OCI-LY1 (cell line): ENCODE data around the gene MTMR2.

Experiments used
- H2AFZ ChIP-seq: fragments of 200-600 bp; sonication (generic), shearing (Covaris generic); 2 replicates; pipeline ENCODE4 v1.6.0; 2014; ENCODE audit warnings: antibody characterized with exemption, mild to moderate bottlenecking, low read length
- H3F3A ChIP-seq: fragments of 200-600 bp; sonication (generic), shearing (Covaris generic); 2 replicates; pipeline ENCODE4 v1.6.0; 2014; ENCODE audit warnings: mild to moderate bottlenecking, antibody characterized with exemption, low read length, moderate library complexity; ENCODE audit not compliant: insufficient read depth
- H3K27ac ChIP-seq: fragments of 200-600 bp; sonication (generic); 2 replicates; pipeline ENCODE4 v1.5.1; 2014; ENCODE audit warnings: low read length, mixed run types, mild to moderate bottlenecking, low read depth; ENCODE audit not compliant: poor library complexity, severe bottlenecking
- H3K27me3 ChIP-seq: fragments of 200-600 bp; sonication (generic); 2 replicates; pipeline ENCODE4 v1.6.0; 2014; ENCODE audit warnings: antibody characterized with exemption, mild to moderate bottlenecking, low read length, moderate library complexity; ENCODE audit not compliant: insufficient read depth
- H3K36me3 ChIP-seq: fragments of 200-600 bp; sonication (generic); 2 replicates; pipeline ENCODE4 v1.6.1; 2014; ENCODE audit warnings: mild to moderate bottlenecking, antibody characterized with exemption, low read length, moderate library complexity, mixed read lengths; ENCODE audit not compliant: insufficient read depth
- H3K4me1 ChIP-seq: fragments of 200-600 bp; sonication (generic); 2 replicates; pipeline ENCODE4 v1.5.1; 2014; ENCODE audit warnings: mild to moderate bottlenecking, low read length, moderate library complexity; ENCODE audit not compliant: insufficient read depth, severe bottlenecking
- H3K4me2 ChIP-seq: fragments of 200-600 bp; sonication (generic), shearing (Covaris generic); 2 replicates; pipeline ENCODE4 v1.6.1; 2014; ENCODE audit warnings: low read length
- H3K4me3 ChIP-seq: fragments of 200-600 bp; sonication (generic); 2 replicates; pipeline ENCODE4 v1.5.1; 2014; ENCODE audit warnings: low read length, low read depth, mild to moderate bottlenecking, mixed read lengths; ENCODE audit not compliant: poor library complexity, severe bottlenecking
- H3K79me2 ChIP-seq: fragments of 200-600 bp; shearing (Covaris generic); 2 replicates; pipeline ENCODE4 v1.6.1; 2016; ENCODE audit warnings: mixed run types, low read length, mixed read lengths; ENCODE audit not compliant: insufficient read depth
- H3K9ac ChIP-seq: fragments of 200-600 bp; sonication (generic), shearing (Covaris generic); 2 replicates; pipeline ENCODE4 v1.6.1; 2014; ENCODE audit warnings: mild to moderate bottlenecking, low read length, mixed read lengths
- H3K9me2 ChIP-seq: fragments of 200-600 bp; sonication (generic), shearing (Covaris generic); 2 replicates; pipeline ENCODE4 v1.6.1; 2014; ENCODE audit warnings: low read depth, mild to moderate bottlenecking, low read length, mixed read lengths
- H3K9me3 ChIP-seq: fragments of 200-600 bp; shearing (Covaris generic); 2 replicates; pipeline ENCODE4 v1.6.1; 2014; ENCODE audit warnings: low read length, mixed read lengths
- H4K20me1 ChIP-seq: fragments of 200-600 bp; sonication (generic), shearing (Covaris generic); 2 replicates; pipeline ENCODE4 v1.6.0; 2016; ENCODE audit warnings: mild to moderate bottlenecking, low read length; ENCODE audit not compliant: insufficient read depth
- CTCF ChIP-seq: fragments of 200-600 bp; sonication (generic), shearing (Covaris generic); IDR thresholded peaks from 2 replicates; pipeline ENCODE4 v1.5.1; 2017; ENCODE audit warnings: mild to moderate bottlenecking, antibody characterized with exemption, low read length, moderate library complexity, mixed read lengths
- EZH2 ChIP-seq: fragments of 200-600 bp; sonication (generic), shearing (Covaris generic); IDR thresholded peaks from 2 replicates; pipeline ENCODE4 v1.8.0; 2017; ENCODE audit warnings: borderline replicate concordance, mixed run types, mild to moderate bottlenecking, antibody characterized with exemption, low read length, moderate library complexity, mixed read lengths

MTMR2 gene

GRCh38 chr11:95913830-95914615, 9.9 kb downstream of the MTMR2 start:
- Histone ChIP-seq H3K79me2 (no peaks in the 10 kb centered on the region; the same call in 1 of the 2 replicates), H3K9ac (no peak overlapping the region), H3F3A (no peaks in the 10 kb centered on the region), H3K27me3 (no peaks in the 10 kb centered on the region), H3K9me2 (no peaks in the 10 kb centered on the region), H3K4me2 (no peak overlapping the region), H3K4me3 (no peak overlapping the region), H2AFZ (no peak overlapping the region), H3K4me1 (no peaks in the 10 kb centered on the region), H4K20me1 (no peaks in the 10 kb centered on the region), H3K27ac (no peak overlapping the region), H3K9me3 (no peaks in the 10 kb centered on the region), H3K36me3 (no peaks in the 10 kb centered on the region)
- TF ChIP-seq EZH2 (no peak), CTCF (no peak)

GRCh38 chr11:95912902-95913560, 10.9 kb downstream of the MTMR2 start:
- Histone ChIP-seq H3K9me2 (no peaks in the 10 kb centered on the region), H3K4me1 (no peaks in the 10 kb centered on the region), H3K27ac (no peak overlapping the region), H3K79me2 (no peaks in the 10 kb centered on the region; the same call in 1 of the 2 replicates), H3K9me3 (no peaks in the 10 kb centered on the region), H3K4me3 (no peak overlapping the region), H3K27me3 (no peaks in the 10 kb centered on the region), H3K9ac (no peak overlapping the region), H3K36me3 (no peaks in the 10 kb centered on the region), H3F3A (no peaks in the 10 kb centered on the region), H3K4me2 (no peak overlapping the region), H2AFZ (no peak overlapping the region), H4K20me1 (no peaks in the 10 kb centered on the region)
- TF ChIP-seq CTCF (no peak), EZH2 (no peak)

GRCh38 chr11:95911369-95911759, 12.5 kb downstream of the MTMR2 start:
- Histone ChIP-seq H3F3A (no peaks in the 10 kb centered on the region), H3K4me3 (no peak overlapping the region), H2AFZ (no peak overlapping the region), H3K79me2 (no peaks in the 10 kb centered on the region), H3K4me1 (no peaks in the 10 kb centered on the region), H3K27me3 (no peaks in the 10 kb centered on the region), H3K36me3 (no peaks in the 10 kb centered on the region), H3K4me2 (no peak overlapping the region), H3K9me2 (no peaks in the 10 kb centered on the region), H4K20me1 (no peaks in the 10 kb centered on the region), H3K9me3 (no peaks in the 10 kb centered on the region), H3K9ac (no peak overlapping the region), H3K27ac (no peak overlapping the region)
- TF ChIP-seq EZH2 (no peak), CTCF (no peak)
